DMS114 treated with DMSO at 0.1 percent for 48 hours (cell line): ENCODE data around the gene ATXN3L.

Source experiments
- DNase-seq: peaks from one replicate; lab custom pipeline; 2025; ENCODE audit not compliant: unreplicated experiment; lab: John Stamatoyannopoulos, UW

The ATXN3L gene

DNA sequence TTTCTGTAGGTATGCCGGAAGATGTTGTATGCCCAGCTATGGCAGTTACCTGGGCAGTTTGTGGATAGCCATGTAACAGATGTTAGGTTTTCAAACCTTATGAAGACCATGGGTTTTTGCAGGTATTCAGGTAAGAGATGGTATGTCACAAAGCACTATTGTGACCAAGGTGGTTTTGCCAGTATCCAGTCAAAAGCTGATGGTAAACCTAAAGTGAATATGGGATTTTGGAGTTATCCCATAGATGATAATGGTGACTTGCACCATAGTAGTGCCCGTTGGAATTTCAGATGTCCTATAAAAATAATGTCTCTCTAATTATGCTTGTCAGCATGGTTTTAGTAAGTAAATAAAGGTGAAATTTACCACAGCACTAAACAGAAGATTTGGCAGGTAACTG lies at the start of gene ATXN3L:
ATXN3L (minus strand) TSS at position 101 of the 400 bp plus-strand sequence. CDS start 119 bp downstream, outside the sequence.
- no peak for DNase-seq

DNA sequence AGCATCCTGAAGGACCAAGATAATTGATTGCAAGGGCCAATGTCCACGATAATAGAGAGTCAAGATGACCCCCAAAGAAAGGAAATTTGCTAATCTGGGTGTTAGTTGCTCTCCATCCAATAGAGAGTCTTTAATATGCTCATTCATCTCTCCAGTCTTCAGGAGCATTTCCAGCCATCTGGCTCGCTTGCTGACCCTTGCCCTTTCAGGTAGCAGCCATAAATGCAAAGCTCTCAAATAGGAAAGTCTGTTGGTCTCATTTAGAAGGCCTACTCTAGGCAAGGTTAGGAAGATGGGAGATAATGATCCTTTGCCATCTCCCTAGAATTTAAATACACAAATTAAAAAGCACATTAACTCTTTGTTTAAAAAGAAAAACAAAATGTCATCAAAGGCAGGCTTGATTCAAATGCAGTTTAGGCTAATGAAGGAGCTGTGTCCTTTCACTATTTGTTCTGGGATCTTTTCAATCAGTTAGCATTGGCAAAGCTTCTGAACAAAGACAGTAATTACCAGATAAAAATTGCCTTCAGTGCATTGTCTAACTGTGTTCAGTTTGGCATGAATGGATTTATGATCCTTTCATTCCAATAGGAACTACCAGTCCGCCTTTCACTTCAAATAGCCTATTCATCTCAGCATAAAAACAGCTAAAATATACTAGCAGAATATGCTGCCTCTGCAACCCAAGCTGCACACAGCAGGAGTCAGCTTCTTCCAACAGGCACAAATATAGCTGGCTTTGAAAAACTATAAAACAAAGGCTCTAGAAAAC lies 49.6 kb upstream of the ATXN3L start:
- DNase-seq, result no peak

DNA sequence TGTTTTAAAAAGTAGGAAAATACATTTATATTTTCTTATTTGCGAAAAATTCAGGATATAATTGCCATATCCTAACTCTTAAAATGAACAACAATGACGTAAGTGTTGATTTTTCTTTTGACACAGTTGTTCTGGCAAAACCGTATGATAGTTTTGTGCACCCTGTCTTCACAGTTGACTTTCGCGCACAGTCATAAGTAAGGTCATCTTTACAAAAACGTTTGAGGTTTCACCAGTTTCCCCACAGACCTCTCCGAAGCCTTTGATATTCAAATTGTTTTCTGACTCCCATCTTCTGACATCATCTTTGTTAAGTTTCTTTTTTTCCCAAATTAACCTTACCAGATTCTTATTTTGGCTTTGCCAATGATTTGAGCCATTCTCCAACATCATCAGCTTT lies 48.1 kb upstream of the ATXN3L start:
- no peak for DNase-seq

DNA sequence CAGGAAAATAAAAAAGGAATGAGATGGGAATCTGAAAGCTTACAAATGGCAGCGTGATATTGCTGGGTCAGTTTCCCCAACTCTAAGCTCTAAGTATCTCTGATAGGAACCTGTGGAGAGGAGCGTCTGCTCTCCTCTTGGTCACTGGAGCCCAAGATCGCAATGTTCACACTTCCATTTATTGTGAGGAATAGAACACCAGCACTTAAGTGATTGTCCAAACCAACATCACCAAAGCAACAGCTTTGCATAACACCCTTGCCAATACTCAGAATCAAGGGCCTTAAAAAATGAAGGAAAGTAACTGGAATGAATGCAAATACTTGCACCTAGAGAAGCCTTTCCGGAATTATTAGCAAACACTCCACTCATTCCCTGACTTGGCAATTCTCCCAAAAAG lies 46.8 kb upstream of the ATXN3L start:
- DNase-seq, result no peak

DNA sequence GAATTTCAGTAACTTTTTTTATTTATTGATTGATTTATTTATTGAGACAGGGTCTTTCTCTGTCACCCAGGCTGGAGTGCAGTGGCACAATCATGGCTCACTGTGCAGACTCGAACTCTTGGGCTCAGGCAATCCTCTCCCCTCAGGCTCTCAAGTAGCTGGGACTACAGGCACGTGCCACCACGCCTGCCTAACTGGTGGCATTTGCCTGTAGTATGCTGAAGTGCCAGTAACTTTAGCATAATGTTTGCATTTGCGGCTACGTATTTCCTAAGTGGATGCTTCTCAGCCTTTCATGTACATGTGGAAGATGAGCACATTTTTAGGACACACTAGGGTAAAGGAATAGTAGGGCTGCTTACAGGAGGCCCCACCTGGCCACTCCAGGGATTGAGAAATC lies 45.3 kb upstream of the ATXN3L start:
- DNase-seq, result no peak

DNA sequence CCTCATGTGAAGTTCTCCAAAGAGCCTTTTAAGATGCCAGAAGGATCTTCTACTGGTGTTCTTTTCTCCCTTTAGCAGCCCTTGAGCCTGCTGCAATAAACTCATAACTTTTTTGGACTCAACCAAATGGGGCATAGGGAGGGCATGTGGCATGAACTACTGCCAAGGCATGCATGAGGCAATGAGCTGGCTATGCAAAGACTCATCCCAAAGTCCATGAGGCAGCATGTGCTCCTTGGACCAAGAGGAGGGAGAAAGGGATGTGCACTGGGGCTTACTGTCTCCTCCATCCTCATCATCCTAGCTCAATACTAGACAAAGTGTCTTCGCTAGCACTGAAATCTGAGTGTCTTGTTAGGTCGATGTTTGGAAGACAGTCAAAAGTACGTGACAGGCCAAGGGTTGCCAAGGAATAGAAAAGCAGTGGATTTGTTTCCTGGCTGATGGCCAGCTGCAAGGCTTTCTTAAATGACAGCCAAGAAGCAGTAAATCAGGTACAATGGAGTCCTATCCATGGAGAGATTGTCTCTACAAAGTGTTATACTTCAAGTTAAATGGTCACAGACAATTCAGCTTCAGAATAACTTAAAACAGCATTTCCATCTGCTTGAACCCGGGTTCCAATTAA lies 44.5 kb upstream of the ATXN3L start:
- no peak for DNase-seq

DNA sequence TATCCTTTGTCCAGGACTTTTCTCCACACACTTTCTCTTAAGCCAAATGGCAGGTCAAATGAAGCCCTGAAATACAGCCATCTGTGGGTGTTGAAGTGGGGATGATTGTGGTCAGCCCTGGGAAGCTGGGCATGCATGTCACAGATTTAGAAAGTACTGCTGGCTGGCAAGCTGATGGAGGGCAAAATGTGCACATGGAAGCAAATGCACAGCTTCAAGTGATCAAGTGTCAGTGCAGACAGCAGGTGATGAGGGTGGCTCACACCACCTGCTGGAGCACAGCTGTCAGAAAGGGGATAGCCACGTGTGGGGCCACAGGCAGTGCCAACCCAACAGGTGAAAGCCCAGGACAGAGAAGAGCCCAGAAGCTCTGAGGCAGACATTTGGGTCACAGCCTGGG lies 40.3 kb upstream of the ATXN3L start:
- no peak for DNase-seq

DNA sequence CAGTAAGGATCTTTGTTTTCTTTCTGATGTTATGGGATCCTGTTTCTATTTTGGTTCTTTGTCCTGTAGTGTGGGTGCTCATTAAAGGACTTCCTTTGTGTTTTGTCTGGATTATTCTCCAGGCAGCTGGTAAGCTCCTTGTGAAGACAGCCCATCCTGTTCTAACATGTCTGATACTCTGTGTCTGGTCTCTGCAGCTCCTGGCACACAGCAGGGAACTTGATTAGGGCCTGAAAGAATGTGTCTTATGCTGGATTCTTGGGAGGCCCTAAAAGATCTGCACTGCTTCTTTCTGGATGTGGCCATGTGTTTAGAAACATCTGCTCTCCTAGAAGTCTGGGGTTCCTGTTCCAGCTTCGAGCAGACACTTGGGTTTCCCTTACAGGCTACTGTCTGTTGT lies 38.1 kb upstream of the ATXN3L start:
- DNase-seq, result no peak

DNA sequence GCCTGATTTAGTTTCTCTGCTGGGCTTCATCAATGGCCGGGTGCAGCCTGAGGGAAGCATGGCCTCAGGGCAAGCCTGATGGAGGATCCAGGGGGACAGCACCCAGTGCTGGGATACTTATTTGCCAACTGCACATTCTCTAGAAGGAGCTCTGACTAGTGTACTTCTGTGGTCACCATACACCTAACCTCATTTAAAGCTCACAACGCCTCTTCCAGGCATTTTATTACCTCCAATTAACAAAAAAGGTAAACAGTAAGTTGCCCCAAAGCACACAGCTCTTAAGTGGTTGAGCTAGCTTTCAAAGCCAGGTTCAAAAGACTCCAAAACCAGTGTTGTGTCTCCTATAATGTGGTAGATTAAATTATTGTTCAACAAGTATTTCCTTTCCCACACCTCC lies 26.8 kb upstream of the ATXN3L start:
- no peak for DNase-seq

DNA sequence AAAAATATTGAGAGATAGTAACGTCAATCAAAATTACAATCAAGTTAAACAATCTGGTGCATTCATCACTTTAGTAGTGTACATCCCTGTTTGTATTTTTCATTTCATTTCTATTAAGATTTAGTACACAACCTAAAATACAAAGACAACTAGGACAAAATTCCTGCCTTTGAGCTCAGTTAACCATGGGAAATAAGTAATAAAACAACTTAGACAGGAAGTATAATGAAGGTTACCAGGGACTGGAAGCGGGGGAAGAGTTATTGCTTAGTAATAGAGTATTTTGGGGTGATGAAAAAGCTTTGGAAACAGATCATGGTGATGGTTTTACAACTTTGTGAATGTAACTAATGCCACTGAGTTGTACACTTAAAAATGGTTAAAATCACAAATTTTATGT lies 25.6 kb upstream of the ATXN3L start:
- DNase-seq, result no peak

DNA sequence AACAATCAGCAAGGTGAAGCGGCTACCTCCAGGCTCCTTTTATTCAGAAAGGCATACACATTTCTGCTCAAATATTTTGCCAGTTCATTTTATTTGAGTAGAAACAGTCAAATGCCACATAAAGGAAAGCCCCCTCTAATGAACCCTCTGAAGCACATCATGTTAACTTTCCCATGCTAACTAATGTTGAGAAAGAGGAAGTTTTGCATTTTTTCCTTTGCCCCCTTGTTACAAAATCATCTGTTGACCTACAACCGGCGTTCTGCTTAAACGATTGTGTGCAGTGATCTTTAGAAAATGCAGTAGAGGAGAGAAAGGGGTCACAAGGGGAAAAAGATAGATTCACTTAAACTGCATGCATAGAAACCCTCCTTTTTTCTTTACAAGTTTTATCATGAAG lies 25.2 kb upstream of the ATXN3L start:
- DNase-seq, result no peak

DNA sequence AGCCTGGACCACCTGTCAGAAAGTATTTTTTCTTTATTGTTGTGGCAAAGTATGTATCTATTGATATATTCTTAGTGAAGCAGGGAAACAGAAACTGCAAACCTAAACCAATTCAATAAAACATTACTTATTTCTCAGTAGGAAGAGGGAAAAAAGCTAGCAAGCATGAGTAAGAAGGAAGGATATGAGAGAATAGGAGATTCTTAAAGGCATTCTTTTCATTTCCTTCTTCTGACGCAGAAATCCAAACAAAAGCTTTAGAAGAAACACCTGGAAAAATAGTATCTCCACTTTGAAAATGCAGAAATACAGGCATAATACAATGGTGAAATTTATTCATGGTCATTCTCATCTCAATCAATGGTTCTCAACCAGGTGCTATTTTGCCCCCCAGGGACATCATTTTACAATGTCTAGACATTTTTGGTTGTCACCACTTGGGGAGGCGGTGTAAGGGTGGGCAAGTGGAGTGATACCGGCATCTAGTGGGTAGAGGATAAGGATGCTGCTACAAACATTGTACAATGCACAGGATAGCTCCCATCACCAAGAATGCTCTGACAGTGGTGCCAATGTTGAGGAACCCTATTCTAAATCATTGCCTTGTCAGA lies 21.7 kb upstream of the ATXN3L start:
- DNase-seq, result no peak

DNA sequence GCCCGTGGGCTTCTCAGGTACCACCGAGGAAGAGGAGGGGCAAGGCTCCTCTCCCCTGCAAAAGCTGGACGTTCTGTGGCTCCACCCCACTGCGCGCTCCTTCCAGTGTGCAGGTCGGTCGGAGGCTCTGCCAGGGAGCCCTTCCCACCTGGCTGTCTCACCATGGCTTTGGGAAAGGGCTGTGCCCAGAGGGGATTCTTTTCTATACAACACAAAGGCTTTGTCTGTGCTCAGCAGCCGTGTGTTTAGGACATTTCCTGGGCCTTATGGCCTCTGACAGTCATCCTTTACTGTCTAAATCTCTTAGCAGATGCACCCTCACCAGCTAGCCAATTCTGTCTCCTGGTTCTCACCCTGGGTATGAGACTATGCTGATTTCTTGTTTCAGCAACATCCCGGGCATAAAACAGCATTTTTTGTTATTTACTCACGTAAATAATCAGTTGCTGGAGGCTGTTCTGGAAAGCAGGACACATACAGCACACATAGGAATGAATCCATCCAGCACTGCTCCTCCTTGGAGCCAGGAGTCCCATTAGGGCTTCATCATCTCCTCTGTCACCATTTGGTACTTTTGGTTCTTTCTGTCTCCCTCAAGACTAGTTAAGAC lies 20.4 kb upstream of the ATXN3L start:
- no peak for DNase-seq

DNA sequence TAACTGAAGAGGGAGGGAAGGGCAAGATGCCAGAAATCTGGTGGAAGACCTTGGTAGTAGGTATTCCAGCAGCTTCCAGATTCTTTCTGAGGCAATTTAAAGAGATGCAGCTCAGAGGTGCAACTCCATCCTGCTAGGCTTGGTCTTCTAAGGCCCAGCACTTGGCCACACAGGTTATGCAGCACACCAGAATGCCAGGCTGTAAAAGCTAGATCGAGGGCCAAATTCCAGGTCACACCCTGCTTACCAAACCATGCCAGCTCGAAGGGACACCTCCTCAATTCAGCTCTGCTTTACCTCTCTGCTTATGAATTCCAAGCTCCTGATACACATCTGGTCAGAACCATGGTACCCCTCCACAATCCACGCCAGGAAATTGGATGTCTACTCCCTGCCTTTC lies 19.8 kb upstream of the ATXN3L start:
- no peak for DNase-seq

DNA sequence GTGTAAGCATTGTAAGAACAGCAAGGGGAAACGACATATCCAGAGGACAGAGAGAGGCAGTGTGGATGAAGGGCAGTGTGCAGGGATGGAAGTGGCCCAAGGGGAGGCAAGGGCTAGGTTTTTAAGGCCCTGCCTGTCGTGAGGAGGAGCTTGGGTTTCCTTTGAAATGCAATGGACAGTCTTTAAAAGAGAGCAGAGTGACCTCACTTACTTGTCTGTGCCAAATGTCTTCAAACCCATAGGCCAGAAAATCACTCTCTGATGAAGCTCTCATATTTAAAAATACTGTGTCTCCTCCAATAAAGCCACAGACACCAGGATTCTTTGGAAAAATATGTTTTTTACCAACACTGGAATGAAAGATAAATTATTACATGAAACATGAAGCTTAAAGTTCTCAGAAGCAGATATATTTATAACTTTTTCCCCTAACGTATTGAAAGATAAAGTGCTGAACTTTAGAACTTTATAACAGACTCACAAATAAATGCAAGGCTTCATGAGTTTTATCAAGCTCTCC lies 19.2 kb upstream of the ATXN3L start:
- no peak for DNase-seq

DNA sequence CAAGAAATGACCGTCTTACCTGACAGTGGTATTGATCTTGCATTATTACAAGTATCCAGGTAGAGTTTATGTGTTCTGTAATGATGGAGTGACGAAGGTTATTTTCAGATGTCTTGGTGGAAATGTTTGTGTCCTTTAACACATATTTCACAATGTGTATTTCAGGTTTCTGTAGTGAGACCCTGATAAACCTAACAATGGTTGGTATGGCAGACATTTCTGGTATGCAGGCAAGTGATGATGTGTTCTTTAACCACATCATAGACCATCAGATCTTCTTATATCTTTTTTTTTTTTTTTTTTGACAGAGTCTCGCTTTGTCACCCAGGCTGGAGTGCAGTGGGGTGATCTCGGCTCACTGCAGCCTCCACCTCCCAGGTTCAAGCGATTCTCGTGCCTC lies 14.6 kb upstream of the ATXN3L start:
- DNase-seq, result no peak

DNA sequence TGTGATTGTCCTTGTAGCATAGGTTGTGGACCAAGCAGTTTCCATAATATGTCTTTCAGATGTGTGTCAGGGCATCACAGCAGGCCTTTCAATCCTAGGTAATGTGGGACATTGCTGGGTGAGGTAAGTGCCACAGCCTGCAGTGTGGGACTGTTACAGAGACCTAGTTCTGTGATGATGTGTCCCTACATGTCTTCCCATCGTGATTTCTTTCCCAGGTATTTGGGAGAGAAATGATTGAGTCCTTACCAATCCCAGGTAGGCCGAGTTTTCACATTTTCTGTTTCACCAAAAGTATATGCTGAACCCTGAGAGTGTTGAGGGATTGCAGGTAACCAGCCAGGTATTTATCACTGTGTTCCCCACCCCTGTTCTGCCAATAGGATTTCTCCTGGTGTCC lies 10.6 kb upstream of the ATXN3L start:
- DNase-seq, result no peak

DNA sequence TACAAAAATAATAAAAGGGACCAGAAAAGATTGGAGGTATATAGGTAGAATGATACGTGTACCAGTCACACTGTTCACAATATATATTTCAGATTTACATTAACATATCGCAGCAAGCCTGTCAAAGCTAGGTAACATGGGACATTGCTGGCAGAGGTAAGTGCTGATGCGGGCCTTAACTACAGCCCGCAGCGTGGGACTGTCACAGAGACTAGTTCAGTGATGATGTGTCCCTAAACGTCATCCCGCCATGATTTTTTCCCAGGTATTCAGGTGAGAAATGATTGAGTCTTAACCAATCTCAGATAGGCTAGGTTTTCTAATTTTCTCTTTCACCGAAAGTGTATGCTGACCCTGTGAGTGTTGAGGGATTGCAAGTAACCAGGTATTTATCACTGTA lies 7.8 kb upstream of the ATXN3L start:
- DNase-seq, result no peak

DNA sequence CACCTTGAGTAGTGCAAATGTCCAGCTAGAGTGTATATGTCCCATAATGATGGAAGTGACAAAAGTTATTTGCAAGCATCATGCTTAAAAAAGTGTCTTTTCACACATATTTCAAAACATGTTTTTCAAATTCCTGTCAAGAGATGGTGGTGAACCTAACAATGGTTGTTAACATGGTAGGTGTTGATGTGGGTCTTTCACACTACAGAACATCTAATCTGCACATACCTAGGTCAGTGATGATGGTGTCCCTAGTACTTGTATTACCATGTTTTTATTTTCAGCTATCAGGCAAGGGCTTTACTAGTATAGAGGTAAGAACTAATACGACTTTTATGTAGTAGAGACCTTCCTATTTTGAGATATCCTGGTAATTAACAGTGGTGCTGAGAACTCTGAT lies 3.4 kb upstream of the ATXN3L start:
- DNase-seq, result no peak

DNA sequence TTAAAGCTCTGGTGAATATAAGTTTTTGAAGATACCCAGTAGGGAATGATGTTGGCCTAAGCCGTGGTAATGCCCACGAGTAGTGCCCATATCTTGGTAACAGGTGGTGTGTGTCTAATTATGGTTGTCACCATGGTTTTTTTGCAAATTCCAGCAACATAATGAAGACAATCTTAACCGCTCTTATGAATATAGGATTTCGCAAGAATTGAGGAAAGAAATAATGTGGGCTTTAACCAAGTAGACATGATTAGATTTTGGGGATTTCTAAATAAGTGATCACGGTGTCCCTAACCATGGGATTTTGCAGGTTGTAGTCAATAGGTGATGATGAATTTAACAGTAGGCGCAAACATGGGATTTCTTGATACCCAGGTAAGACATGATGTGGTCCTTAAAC lies 2.5 kb downstream of the ATXN3L start:
- DNase-seq, result no peak

DNA sequence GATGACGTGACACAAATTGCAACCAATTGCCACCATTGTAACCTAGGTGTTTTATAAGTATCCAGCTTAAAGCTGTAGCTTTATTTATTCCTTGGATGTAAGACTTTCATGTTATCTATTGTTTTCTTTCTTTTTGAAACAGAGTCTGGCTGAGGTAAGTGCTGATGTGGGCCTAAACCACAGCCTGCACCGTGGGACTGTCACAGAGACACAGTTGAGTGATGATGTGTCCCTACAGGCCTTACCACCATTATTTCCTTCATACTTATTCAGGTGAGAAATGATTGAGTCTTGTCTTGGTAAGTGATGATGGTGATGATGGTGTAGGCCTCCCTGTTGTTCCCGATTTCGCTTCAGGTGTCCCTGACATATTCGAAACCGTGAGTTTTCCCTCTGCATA lies 8.3 kb downstream of the ATXN3L start:
- no peak for DNase-seq

DNA sequence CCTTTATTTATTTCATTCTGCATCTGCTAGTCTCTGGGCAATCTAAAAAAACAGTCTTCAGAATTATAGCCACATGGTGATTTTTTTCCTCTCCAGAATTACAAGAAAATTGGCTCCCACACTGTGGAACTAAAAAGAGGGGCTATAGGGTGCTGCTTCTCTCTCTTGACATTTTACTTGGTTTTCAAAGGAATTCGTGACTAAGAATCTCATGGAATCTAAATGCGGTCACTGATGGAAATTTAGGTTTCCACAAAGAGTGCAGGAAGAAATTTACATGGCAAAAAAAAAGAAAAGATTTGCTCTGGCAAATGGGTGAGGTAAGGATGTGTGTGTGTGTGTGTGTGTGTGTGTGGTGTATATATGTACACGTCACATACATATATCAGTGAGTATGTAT lies 10.2 kb downstream of the ATXN3L start:
- DNase-seq, result no peak
